CD4-positive, alpha-beta T cell (primary cell): ENCODE measurements around the gene HPS1. TPM values are rescaled to one million over a fixed set of nuclear protein-coding genes. Genes with fewer than 3 reads are reported as not detected.

Source experiments
- ATAC-seq: fragments of 200-7000 bp; cut with Tn5 transposase; one replicate; pipeline ENCODE4 v1.10.0; 2022; ENCODE audit warnings: mild to moderate bottlenecking; ENCODE audit not compliant: poor library complexity
- CTCF ChIA-PET: fragments of 350-600 bp; sonication (Branson Sonifier 250); formaldehyde crosslinking; loops from one replicate; lab custom pipeline; 2021; ENCODE audit warnings: antibody characterized with exemption, inconsistent platforms; lab: Charles Lee
- POLR2A ChIA-PET: fragments of 350-600 bp; sonication (Branson Sonifier 250); formaldehyde crosslinking; loops from one replicate; lab custom pipeline; 2021; ENCODE audit warnings: antibody characterized with exemption, inconsistent platforms; lab: Charles Lee
- DNase-seq, 14 experiments: peaks; one replicate each; pipeline ENCODE4 v3.0.0-alpha.2; 2013 to 2020; ENCODE audit warnings: mixed read lengths in 2 of 14
- H3K27ac ChIP-seq, 2 donors: one replicate each; pipeline versions ENCODE4 v1.5.1 to v1.7.0; 2013; ENCODE audit warnings: low read length in 2 of 2, low read depth in 1 of 2, mild to moderate bottlenecking in 1 of 2
- H3K27me3 ChIP-seq, 2 experiments: 1 replicate in 1 of 2; 2 replicates in 1 of 2; pipeline versions ENCODE4 v1.6.1 to v1.7.0; 2013; ENCODE audit warnings: low read length in 2 of 2, control low read depth in 1 of 2, mild to moderate bottlenecking in 1 of 2, moderate library complexity in 1 of 2; ENCODE audit not compliant: insufficient read depth in 2 of 2, control insufficient read depth in 1 of 2
- H3K36me3 ChIP-seq: one replicate; pipeline ENCODE4 v1.6.1; 2013; ENCODE audit warnings: low read length, control low read depth; ENCODE audit not compliant: insufficient read depth
- H3K4me1 ChIP-seq: one replicate; pipeline ENCODE4 v1.6.1; 2013; ENCODE audit warnings: low read length, control low read depth; ENCODE audit not compliant: insufficient read depth
- H3K4me3 ChIP-seq: one replicate; pipeline ENCODE4 v1.5.1; 2013; ENCODE audit warnings: mild to moderate bottlenecking, low read length, moderate library complexity
- H3K9me3 ChIP-seq, 2 experiments: 1 replicate in 1 of 2; 2 replicates in 1 of 2; pipeline versions ENCODE4 v1.6.1 to v1.7.0; 2013; ENCODE audit warnings: low read length in 2 of 2, mild to moderate bottlenecking in 2 of 2, control low read depth in 1 of 2, moderate library complexity in 1 of 2; ENCODE audit not compliant: control insufficient read depth in 1 of 2, insufficient read depth in 1 of 2
- H3K27ac Mint-ChIP-seq: one replicate; pipeline ENCODE4 v1.8.0; 2020; ENCODE audit warnings: mixed read lengths
- H3K27me3 Mint-ChIP-seq: one replicate; pipeline ENCODE4 v1.8.0; 2021; ENCODE audit warnings: mixed read lengths
- H3K36me3 Mint-ChIP-seq: one replicate; pipeline ENCODE4 v1.8.0; 2021; ENCODE audit warnings: low read depth, mixed read lengths
- H3K4me1 Mint-ChIP-seq: one replicate; pipeline ENCODE4 v1.8.0; 2021; ENCODE audit warnings: low read depth, mixed read lengths
- H3K4me3 Mint-ChIP-seq: one replicate; pipeline ENCODE4 v1.8.0; 2020; ENCODE audit warnings: mild to moderate bottlenecking, mixed read lengths
- H3K9me3 Mint-ChIP-seq: one replicate; pipeline ENCODE4 v1.8.0; 2020; ENCODE audit warnings: mixed read lengths
- CTCF ChIP-seq: fragments of 200-600 bp; IDR thresholded peaks from one replicate; pipeline ENCODE4 v1.8.0; 2022; ENCODE audit warnings: antibody characterized with exemption, mild to moderate bottlenecking
- intact Hi-C, 2 experiments: fragments of 100-400 bp; cut with DNase I in 1 of 2; cut with micrococcal nuclease in 1 of 2; formaldehyde crosslinking; loops; one replicate each; pipeline versions ENCODE4 v1.15.1 to v1.9.0; 2023 to 2025; cut with DNase I, micrococcal nuclease
- total RNA-seq, 174 experiments: library from RNA in 2 of 174; stranded (reverse) in 2 of 174; gene quantifications; one replicate each; pipeline ENCODE4 v1.2.3 and lab custom pipeline; 2021 to 2026

HPS1 gene
- total RNA-seq, 2 experiments from 2014 or later: 49.8 to 50.5 TPM

- no peak overlapping the region for H3K27ac Mint-ChIP-seq
- no peak overlapping the region for H3K4me3 Mint-ChIP-seq
- Histone ChIP-seq H3K9me3 (peaks cover 0 to 14% of the 10 kb centered on the region in 2 experiments), H3K27me3 (no peaks in the 10 kb centered on the region), H3K27ac (no peak overlapping the region), H3K36me3 (peaks cover 82% of the 10 kb centered on the region), H3K4me1 (peaks cover 6% of the 10 kb centered on the region), H3K4me3 (no peak overlapping the region)
- H3K4me1 Mint-ChIP-seq: no peaks in the 10 kb centered on the region
- ChIA-PET CTCF (no interaction called here), POLR2A (interaction anchor here (0.7 to 1.0 kb wide), 2 partner anchors 13 to 19 kb away, joined by 3 read pairs; no protein-coding TSS in a partner anchor)
- peaks cover 5% of the 10 kb centered on the region for H3K9me3 Mint-ChIP-seq
- no peaks in the 10 kb centered on the region for H3K27me3 Mint-ChIP-seq
- DNase-seq (peak in 1 of 14 experiments; percentile 7), ATAC-seq (no peak)
- no peak for TF ChIP-seq CTCF
- intact Hi-C loops: no loop called here
- peaks cover 70% of the 10 kb centered on the region for H3K36me3 Mint-ChIP-seq
These were observed 17.2 kb downstream of the HPS1 start for GRCh38 chr10:98429320-98430072.

GRCh38 chr10:98427011-98427515 is 19.7 kb downstream of the HPS1 start:
- ATAC-seq (no peak), DNase-seq (peak in 1 of 14 experiments; percentile 3)
- Histone ChIP-seq H3K4me3 (no peak overlapping the region), H3K27ac (no peak overlapping the region), H3K36me3 (peaks cover 70% of the 10 kb centered on the region), H3K4me1 (peaks cover 6% of the 10 kb centered on the region), H3K9me3 (no peaks in the 10 kb centered on the region), H3K27me3 (no peaks in the 10 kb centered on the region)
- ChIA-PET POLR2A (no interaction called here), CTCF (no interaction called here)
- TF ChIP-seq CTCF: no peak
- intact Hi-C loops: no loop called here
- no peaks in the 10 kb centered on the region for H3K4me1 Mint-ChIP-seq
- no peaks in the 10 kb centered on the region for H3K9me3 Mint-ChIP-seq
- no peaks in the 10 kb centered on the region for H3K27me3 Mint-ChIP-seq
- no peak overlapping the region for H3K4me3 Mint-ChIP-seq
- H3K27ac Mint-ChIP-seq: no peak overlapping the region
- H3K36me3 Mint-ChIP-seq: peaks cover 62% of the 10 kb centered on the region

- H3K4me1 ChIP-seq: peaks cover 6% of the 10 kb centered on the region
- H3K36me3 ChIP-seq: peaks cover 65% of the 10 kb centered on the region
- H3K9me3 ChIP-seq: no peaks in the 10 kb centered on the region
- no peaks in the 10 kb centered on the region for H3K27me3 Mint-ChIP-seq
- ChIA-PET POLR2A (no interaction called here), CTCF (interaction anchor here (0.5 to 1.5 kb wide), 5 partner anchors 10 to 815 kb away, joined by 3 to 11 read pairs (median 3); partner anchors contain the start of genes HPS1 and PYROXD2)
- H3K9me3 Mint-ChIP-seq: no peaks in the 10 kb centered on the region
- H3K4me3 ChIP-seq: no peak overlapping the region
- intact Hi-C loops: no loop called here
- no peak overlapping the region for H3K27ac ChIP-seq
- no peaks in the 10 kb centered on the region for H3K4me1 Mint-ChIP-seq
- no peak overlapping the region for H3K4me3 Mint-ChIP-seq
- peaks cover 61% of the 10 kb centered on the region for H3K36me3 Mint-ChIP-seq
- H3K27me3 ChIP-seq: no peaks in the 10 kb centered on the region
- DNase-seq (peak in 11 of 14 experiments; percentile 13 to 70 (median 35)), ATAC-seq (peak; percentile 62)
- TF ChIP-seq CTCF: peak; percentile 64
- no peak overlapping the region for H3K27ac Mint-ChIP-seq
These were observed 21.0 kb downstream of the HPS1 start for GRCh38 chr10:98425511-98426352.
